B cell (primary cell): ENCODE results near the gene PHACTR3. TPM values are rescaled to one million over a fixed set of nuclear protein-coding genes. Genes with fewer than 3 reads are reported as not detected.

Experiments used
- ATAC-seq: fragments of 200-7000 bp; cut with Tn5 transposase; one replicate; pipeline ENCODE4 v1.10.0; 2021; ENCODE audit warnings: low read depth, mild to moderate bottlenecking, moderate number of reproducible peaks, moderate library complexity
- CTCF ChIA-PET: fragments of 350-600 bp; sonication (Branson Sonifier 250); formaldehyde crosslinking; loops from one replicate; lab custom pipeline; 2021; ENCODE audit warnings: antibody characterized with exemption, inconsistent platforms; lab: Charles Lee
- POLR2A ChIA-PET: fragments of 350-600 bp; sonication (Branson Sonifier 250); formaldehyde crosslinking; loops from one replicate; lab custom pipeline; 2021; ENCODE audit warnings: antibody characterized with exemption; lab: Charles Lee
- DNase-seq: peaks from one replicate; pipeline ENCODE4 v3.0.0; 2013
- H2AFZ ChIP-seq: 2 replicates; pipeline ENCODE4 v1.6.1; 2012; ENCODE audit warnings: mild to moderate bottlenecking, low read depth, low read length; ENCODE audit not compliant: insufficient read depth, poor library complexity, severe bottlenecking
- H3K27ac ChIP-seq, 2 donors: 1 replicate in 1 of 2; 2 replicates in 1 of 2; pipeline ENCODE4 v1.5.1; 2012 to 2013; ENCODE audit warnings: low read length in 2 of 2, mild to moderate bottlenecking in 2 of 2, moderate library complexity in 1 of 2
- H3K27me3 ChIP-seq, 4 experiments: fragments of 200-600 bp in 1 of 4; sonication (generic) in 1 of 4; replicated peaks in 1 of 4; 1 replicate in 2 of 4; 2 replicates in 2 of 4; pipeline versions ENCODE4 v1.6.1 to v1.7.0; 2013 to 2016; ENCODE audit warnings: low read length in 3 of 4, mild to moderate bottlenecking in 2 of 4, mixed read lengths in 1 of 4, moderate library complexity in 1 of 4; ENCODE audit not compliant: insufficient read depth in 4 of 4, control insufficient read depth in 3 of 4; ENCODE audit errors: control extremely low read depth in 1 of 4
- H3K36me3 ChIP-seq, 2 experiments: replicated peaks in 1 of 2; 1 replicate in 1 of 2; 2 replicates in 1 of 2; pipeline versions ENCODE4 v1.6.1 to v1.7.1; 2013; ENCODE audit warnings: low read length in 1 of 2; ENCODE audit not compliant: insufficient read depth in 2 of 2, control insufficient read depth in 1 of 2; ENCODE audit errors: control extremely low read depth in 1 of 2, extremely low read depth in 1 of 2
- H3K4me1 ChIP-seq, 2 donors: fragments of 200-600 bp in 1 of 2; sonication (generic) in 1 of 2; 1 replicate in 1 of 2; 2 replicates in 1 of 2; pipeline versions ENCODE4 v1.5.1 to v1.6.1; 2013 to 2017; ENCODE audit warnings: low read length in 2 of 2; ENCODE audit not compliant: control insufficient read depth in 2 of 2, insufficient read depth in 2 of 2
- H3K4me2 ChIP-seq: replicated peaks from 2 replicates; pipeline ENCODE3; 2012; ENCODE audit warnings: mild to moderate bottlenecking, low read depth, low read length; ENCODE audit not compliant: poor library complexity, severe bottlenecking
- H3K4me3 ChIP-seq, 5 experiments: fragments of 200-600 bp in 1 of 5; sonication (generic) in 1 of 5; 1 replicate in 3 of 5; 2 replicates in 2 of 5; pipeline versions ENCODE4 v1.5.1 to v1.7.0; 2011 to 2016; ENCODE audit warnings: low read length in 4 of 5, mild to moderate bottlenecking in 4 of 5, low read depth in 2 of 5, control low read depth in 1 of 5, moderate library complexity in 1 of 5; ENCODE audit not compliant: insufficient read depth in 1 of 5; ENCODE audit errors: control extremely low read depth in 1 of 5, extremely low read depth in 1 of 5
- H3K79me2 ChIP-seq: fragments of 200-600 bp; sonication (generic); one replicate; pipeline ENCODE4 v1.6.0; 2016; ENCODE audit warnings: low read length; ENCODE audit not compliant: control insufficient read depth, insufficient read depth
- H3K9ac ChIP-seq: fragments of 200-600 bp; sonication (generic); 2 replicates; pipeline ENCODE4 v1.6.1; 2017; ENCODE audit warnings: mild to moderate bottlenecking, low read length, moderate library complexity
- H3K9me3 ChIP-seq, 3 donors: one replicate each; pipeline versions ENCODE4 v1.6.1 to v1.7.1; 2013; ENCODE audit warnings: low read length in 2 of 3; ENCODE audit not compliant: control insufficient read depth in 2 of 3, insufficient read depth in 1 of 3; ENCODE audit errors: control extremely low read depth in 1 of 3
- H4K20me1 ChIP-seq: 2 replicates; pipeline ENCODE4 v1.6.0; 2012; ENCODE audit warnings: mild to moderate bottlenecking, low read length; ENCODE audit not compliant: insufficient read depth, control insufficient read depth, poor library complexity, severe bottlenecking
- H3K27ac Mint-ChIP-seq: one replicate; pipeline ENCODE4 v1.8.0; 2021; ENCODE audit warnings: mixed read lengths
- H3K27me3 Mint-ChIP-seq: one replicate; pipeline ENCODE4 v1.8.0; 2021; ENCODE audit warnings: mixed read lengths
- H3K4me1 Mint-ChIP-seq: one replicate; pipeline ENCODE4 v1.8.0; 2021; ENCODE audit warnings: mixed read lengths
- H3K4me3 Mint-ChIP-seq: one replicate; pipeline ENCODE4 v1.8.0; 2021; ENCODE audit warnings: mixed read lengths
- H3K9me3 Mint-ChIP-seq: one replicate; pipeline ENCODE4 v1.8.0; 2022; ENCODE audit warnings: mixed read lengths; ENCODE audit not compliant: insufficient read depth
- CTCF ChIP-seq: fragments of 200-600 bp; IDR thresholded peaks from one replicate; pipeline ENCODE4 v1.8.0; 2022; ENCODE audit warnings: antibody characterized with exemption, mild to moderate bottlenecking
- EZH2 ChIP-seq: IDR thresholded peaks from 2 replicates; pipeline ENCODE4 v1.6.1; 2012; ENCODE audit warnings: borderline replicate concordance, low read depth, mild to moderate bottlenecking, moderate library complexity, low read length; ENCODE audit not compliant: insufficient read depth, poor library complexity, severe bottlenecking
- WGBS: methylation state at CpG from one replicate; pipeline ENCODE4 v1.1.5; 2013; ENCODE audit warnings: missing lambda C conversion rate; ENCODE audit not compliant: insufficient coverage; 5-methylcytosine and 5-hydroxymethylcytosine counted together
- intact Hi-C: fragments of 100-400 bp; cut with micrococcal nuclease; formaldehyde crosslinking; loops from one replicate; pipeline ENCODE4 v1.10.0; 2022
- polyA plus RNA-seq: library from polyadenylated mRNA; depleted of rRNA; stranded (reverse); fragments of >200 nt; gene quantifications from 2 replicates; pipeline ENCODE4 v1.2.3, GENCODE V29; 2012
- total RNA-seq, 2 donors: library from RNA; stranded (reverse); fragments of 120-200 nt in 1 of 2; gene quantifications; 1 replicate in 1 of 2; 2 replicates in 1 of 2; pipeline versions ENCODE4 v1.2.3 to v1.2.4, GENCODE V29; 2013 to 2022

The PHACTR3 gene
- total and polyA plus RNA-seq, 2 donors (not counting 1 experiment from before 2014, with no cell fraction given): not detected

DNA sequence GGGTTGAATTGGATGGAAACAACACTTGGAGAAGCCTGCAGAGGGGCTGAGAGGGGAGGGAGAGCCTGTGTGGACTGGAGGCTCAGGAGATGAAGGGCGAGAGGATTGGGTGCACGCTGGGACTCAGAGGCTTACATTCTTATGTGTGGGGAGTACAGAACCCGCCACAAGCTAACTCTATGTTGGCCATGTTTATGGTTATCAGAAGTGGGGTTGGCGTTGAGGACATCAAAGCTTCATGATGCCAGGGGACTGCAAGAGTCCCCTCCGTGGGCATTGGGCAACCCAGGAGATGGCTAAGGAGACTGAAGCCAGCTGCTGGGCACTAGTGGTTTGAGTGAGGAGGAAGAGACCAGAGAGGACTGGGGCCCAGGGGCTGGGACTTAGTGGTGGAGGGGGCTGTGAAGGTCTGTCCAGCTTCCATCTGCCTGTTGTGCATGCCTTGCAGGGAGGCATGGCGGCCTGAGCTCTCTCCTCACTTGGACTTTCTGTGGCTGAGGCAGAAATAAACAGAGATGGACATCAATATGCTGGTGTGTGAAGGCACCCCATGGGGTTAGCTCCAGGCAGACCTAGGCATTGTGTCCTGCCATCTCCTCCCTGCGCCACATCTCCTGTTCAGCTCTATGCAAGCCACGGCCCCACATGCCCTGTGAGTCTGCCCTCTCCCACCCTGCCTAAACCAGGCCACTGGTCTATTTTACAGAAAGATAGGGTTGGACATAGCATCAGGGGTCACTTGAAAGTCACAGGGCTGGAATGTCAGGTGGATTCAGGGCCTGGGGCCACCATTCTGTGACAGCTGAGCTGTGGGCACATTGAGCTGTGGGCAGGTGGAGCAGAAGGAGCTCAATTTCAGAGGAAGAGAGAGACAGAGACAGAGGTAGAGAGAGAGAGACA is 61.6 kb downstream of the PHACTR3 start:
- Histone ChIP-seq H3K79me2 (no peaks in the 10 kb centered on the region), H3K9ac (no peak overlapping the region), H3K4me3 (no peak overlapping the region), H3K9me3 (peaks cover 0 to 6% (median 0%) of the 10 kb centered on the region in 3 donors), H3K4me1 (no peaks in the 10 kb centered on the region), H4K20me1 (no peaks in the 10 kb centered on the region), H3K36me3 (no peaks in the 10 kb centered on the region), H3K27me3 (no peaks in the 10 kb centered on the region), H2AFZ (no peak overlapping the region), H3K27ac (no peak overlapping the region), H3K4me2 (no peak overlapping the region)
- H3K9me3 Mint-ChIP-seq: no peaks in the 10 kb centered on the region
- no peak overlapping the region for H3K27ac Mint-ChIP-seq
- H3K4me3 Mint-ChIP-seq: no peak overlapping the region
- DNase-seq (no peak), ATAC-seq (no peak)
- H3K27me3 Mint-ChIP-seq: peaks cover 14% of the 10 kb centered on the region
- no peaks in the 10 kb centered on the region for H3K4me1 Mint-ChIP-seq
- ChIA-PET CTCF (no interaction called here), POLR2A (no interaction called here)
- no peak for TF ChIP-seq CTCF
- TF ChIP-seq EZH2: no peak
- intact Hi-C loops: no loop called here
- WGBS: 86% methylated on average over 6 of the region's 8 CpGs

DNA sequence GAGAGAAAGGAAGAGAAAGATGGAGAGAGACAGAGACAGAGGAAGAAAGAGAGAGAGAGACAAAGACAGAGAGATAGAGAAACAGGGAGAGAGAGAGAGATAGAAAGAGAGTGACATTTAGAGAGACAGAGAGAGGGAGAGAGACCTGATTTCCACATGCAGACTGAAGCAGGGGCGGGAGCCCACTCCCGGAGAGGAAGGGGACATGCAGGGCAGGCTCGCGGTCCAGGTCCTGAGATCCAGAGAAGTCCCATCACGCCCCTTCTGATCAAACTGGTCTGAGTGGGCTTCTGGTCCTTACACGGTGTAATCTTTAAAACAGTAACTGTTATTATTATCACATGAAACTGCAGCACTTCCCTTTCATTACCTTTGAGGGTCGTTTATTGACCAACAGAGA is 62.2 kb downstream of the PHACTR3 start:
- ATAC-seq (no peak), DNase-seq (no peak)
- H3K27me3 Mint-ChIP-seq: peaks cover 14% of the 10 kb centered on the region
- peaks cover 0 to 5% (median 0%) of the 10 kb centered on the region in 3 donors for H3K9me3 ChIP-seq
- no peak for TF ChIP-seq CTCF
- no peak for TF ChIP-seq EZH2
- intact Hi-C loops: no loop called here
- no peaks in the 10 kb centered on the region for H4K20me1 ChIP-seq
- no peaks in the 10 kb centered on the region for H3K4me1 Mint-ChIP-seq
- H3K36me3 ChIP-seq: no peaks in the 10 kb centered on the region
- H3K4me3 ChIP-seq: no peak overlapping the region
- H3K4me2 ChIP-seq: no peak overlapping the region
- no peaks in the 10 kb centered on the region for H3K4me1 ChIP-seq
- no peak overlapping the region for H3K4me3 Mint-ChIP-seq
- CTCF ChIA-PET: no interaction called here
- no peaks in the 10 kb centered on the region for H3K79me2 ChIP-seq
- no peak overlapping the region for H3K27ac Mint-ChIP-seq
- H3K27ac ChIP-seq: no peak overlapping the region
- no peak overlapping the region for H2AFZ ChIP-seq
- 72% methylated on average over 7 of the region's 7 CpGs for WGBS
- POLR2A ChIA-PET: no interaction called here
- no peaks in the 10 kb centered on the region for H3K9me3 Mint-ChIP-seq
- no peaks in the 10 kb centered on the region for H3K27me3 ChIP-seq
- no peak overlapping the region for H3K9ac ChIP-seq
